Tibial nerve (tissue), 4 donors: ENCODE data around the gene ZNF215. TPM values are rescaled to one million over a fixed set of nuclear protein-coding genes. Genes with fewer than 3 reads are reported as not detected.
"Not testable (repeated sequence)": the region's sequence is repeated elsewhere in the genome, so short reads cannot be mapped to it uniquely, and the experiment has no call there.

Experiments used
- DNase-seq, 2 donors: peaks; one replicate each; pipeline ENCODE4 v3.0.0-alpha.2; 2019; ENCODE audit warnings: low spot score in 2 of 2
- H3K27ac ChIP-seq, 4 donors: fragments of 200-600 bp; sonication (generic) in 3 of 4; one replicate each; pipeline ENCODE4 v1.5.1; 2017 to 2019; ENCODE audit warnings: mild to moderate bottlenecking in 1 of 4
- H3K27me3 ChIP-seq, 2 donors: fragments of 200-600 bp; sonication (generic) in 1 of 2; one replicate each; pipeline versions ENCODE4 v1.5.1 to v1.6.0; 2017 to 2019
- H3K36me3 ChIP-seq, 3 donors: fragments of 200-600 bp; sonication (generic); one replicate each; pipeline ENCODE4 v1.5.1; 2018 to 2019
- H3K4me1 ChIP-seq, 4 donors: fragments of 200-600 bp; sonication (generic) in 3 of 4; one replicate each; pipeline ENCODE4 v1.5.1; 2017 to 2019
- H3K4me3 ChIP-seq, 4 donors: fragments of 200-600 bp; sonication (generic) in 3 of 4; one replicate each; pipeline ENCODE4 v1.5.1; 2017 to 2019; ENCODE audit warnings: mild to moderate bottlenecking in 1 of 4, moderate library complexity in 1 of 4
- H3K9me3 ChIP-seq, 4 donors: fragments of 200-600 bp; sonication (generic) in 3 of 4; one replicate each; pipeline ENCODE4 v1.5.1; 2017 to 2019
- CTCF ChIP-seq, 5 experiments: fragments of 200-600 bp in 3 of 5; fragments of 450-650 bp in 2 of 5; sonication (generic) in 3 of 5; IDR thresholded peaks; one replicate each; pipeline ENCODE4 v1.5.1; 2016 to 2019; ENCODE audit warnings: antibody characterized with exemption in 5 of 5, mild to moderate bottlenecking in 3 of 5, moderate library complexity in 2 of 5
- EP300 ChIP-seq, 2 donors: sonication (generic); formaldehyde crosslinking; IDR thresholded peaks; one replicate each; pipeline ENCODE4 v1.6.1; 2017; ENCODE audit warnings: antibody characterized with exemption in 2 of 2, mild to moderate bottlenecking in 1 of 2
- POLR2A ChIP-seq, 2 donors: fragments of 450-650 bp; IDR thresholded peaks; one replicate each; pipeline ENCODE4 v1.6.1; 2017; ENCODE audit warnings: antibody characterized with exemption in 2 of 2, mild to moderate bottlenecking in 2 of 2, moderate library complexity in 2 of 2
- WGBS, 2 donors: methylation state at CpG; one replicate each; pipeline ENCODE4 v1.1.5; 2018; 5-methylcytosine and 5-hydroxymethylcytosine counted together
- total RNA-seq, 4 donors: library from RNA; depleted of rRNA; stranded (reverse); fragments of >200 nt; gene quantifications; one replicate each; pipeline ENCODE4 v1.1.0, GENCODE V29; 2016

ZNF215 gene
- total RNA-seq, 4 donors from 2014 or later, result 0.20 to 2.6 (median 1.1) TPM

- whole genome bisulfite sequencing, 2 donors, result 69 to 75% methylated on average over 2 of the region's 2 CpGs
- Histone ChIP-seq H3K27ac (no peak overlapping the region), H3K36me3 (no peaks in the 10 kb centered on the region), H3K4me1 (no peaks in the 10 kb centered on the region), H3K4me3 (no peak overlapping the region), H3K9me3 (no peaks in the 10 kb centered on the region), H3K27me3 (no peaks in the 10 kb centered on the region)
- no peak for DNase-seq
- no peak for TF ChIP-seq CTCF (IDR thresholded peaks at IDR 0.05)
- TF ChIP-seq POLR2A (IDR thresholded peaks at IDR 0.05), result no peak
- no peak for TF ChIP-seq EP300 (IDR thresholded peaks at IDR 0.05)
These were observed 25.8 kb upstream of the ZNF215 start for GRCh38 chr11:6900327-6900999.

GRCh38 chr11:6904804-6905203 is 21.4 kb upstream of the ZNF215 start:
- WGBS, 2 donors, result 82 to 84% methylated on average over 13 of the region's 13 CpGs
- not testable (repeated sequence) for H3K27me3 ChIP-seq, DNase-seq, H3K4me3 ChIP-seq, H3K9me3 ChIP-seq, H3K4me1 ChIP-seq, H3K27ac ChIP-seq, H3K36me3 ChIP-seq

- H3K9me3 ChIP-seq, result no peaks in the 10 kb centered on the region
- H3K36me3 ChIP-seq, result no peaks in the 10 kb centered on the region
- H3K27me3 ChIP-seq, result no peaks in the 10 kb centered on the region
- peaks cover 0 to 7% (median 0%) of the 10 kb centered on the region in 4 donors for H3K4me1 ChIP-seq
- no peak overlapping the region for H3K27ac ChIP-seq
- TF ChIP-seq POLR2A (IDR thresholded peaks at IDR 0.05), result no peak
- no peak for TF ChIP-seq EP300 (IDR thresholded peaks at IDR 0.05)
- TF ChIP-seq CTCF (IDR thresholded peaks at IDR 0.05), result no peak
- WGBS, 2 donors, result 89 to 93% methylated on average over 3 of the region's 3 CpGs
- no peak overlapping the region for H3K4me3 ChIP-seq
- no peak for DNase-seq
These were observed 14.8 kb upstream of the ZNF215 start for GRCh38 chr11:6911378-6911777.

GRCh38 chr11:6911948-6912347 is 14.3 kb upstream of the ZNF215 start:
- 54% methylated on average over 3 of the region's 3 CpGs for WGBS, 2 donors
- Histone ChIP-seq H3K27me3 (no peaks in the 10 kb centered on the region), H3K9me3 (no peaks in the 10 kb centered on the region), H3K4me3 (no peak overlapping the region), H3K36me3 (no peaks in the 10 kb centered on the region), H3K4me1 (peaks cover 0 to 7% (median 0%) of the 10 kb centered on the region in 4 donors), H3K27ac (no peak overlapping the region)
- no peak for DNase-seq
- TF ChIP-seq EP300 (IDR thresholded peaks at IDR 0.05) (no peak), CTCF (IDR thresholded peaks at IDR 0.05) (no peak), POLR2A (IDR thresholded peaks at IDR 0.05) (no peak)

- H3K27me3 ChIP-seq, result no peaks in the 10 kb centered on the region
- H3K9me3 ChIP-seq, result no peaks in the 10 kb centered on the region
- WGBS, 2 donors, result 39 to 44% methylated on average over 2 of the region's 2 CpGs
These were observed 6.5 kb upstream of the ZNF215 start for GRCh38 chr11:6919698-6920097.

More at GRCh38 chr11:6919698-6920097, 6.5 kb upstream of the ZNF215 start:
- H3K4me1 ChIP-seq, result no peaks in the 10 kb centered on the region
- H3K27ac ChIP-seq, result no peak overlapping the region
- no peaks in the 10 kb centered on the region for H3K36me3 ChIP-seq
- TF ChIP-seq POLR2A (IDR thresholded peaks at IDR 0.05) (no peak), EP300 (IDR thresholded peaks at IDR 0.05) (no peak), CTCF (IDR thresholded peaks at IDR 0.05) (no peak)
- H3K4me3 ChIP-seq, result no peak overlapping the region
- DNase-seq, result no peak
